ENCODE results near the gene PCGF1.

The PCGF1 gene

GRCh38 chr2:74524955-74525716, 17.6 kb upstream of the PCGF1 start:
- TF ChIP-seq, protein P1, sequence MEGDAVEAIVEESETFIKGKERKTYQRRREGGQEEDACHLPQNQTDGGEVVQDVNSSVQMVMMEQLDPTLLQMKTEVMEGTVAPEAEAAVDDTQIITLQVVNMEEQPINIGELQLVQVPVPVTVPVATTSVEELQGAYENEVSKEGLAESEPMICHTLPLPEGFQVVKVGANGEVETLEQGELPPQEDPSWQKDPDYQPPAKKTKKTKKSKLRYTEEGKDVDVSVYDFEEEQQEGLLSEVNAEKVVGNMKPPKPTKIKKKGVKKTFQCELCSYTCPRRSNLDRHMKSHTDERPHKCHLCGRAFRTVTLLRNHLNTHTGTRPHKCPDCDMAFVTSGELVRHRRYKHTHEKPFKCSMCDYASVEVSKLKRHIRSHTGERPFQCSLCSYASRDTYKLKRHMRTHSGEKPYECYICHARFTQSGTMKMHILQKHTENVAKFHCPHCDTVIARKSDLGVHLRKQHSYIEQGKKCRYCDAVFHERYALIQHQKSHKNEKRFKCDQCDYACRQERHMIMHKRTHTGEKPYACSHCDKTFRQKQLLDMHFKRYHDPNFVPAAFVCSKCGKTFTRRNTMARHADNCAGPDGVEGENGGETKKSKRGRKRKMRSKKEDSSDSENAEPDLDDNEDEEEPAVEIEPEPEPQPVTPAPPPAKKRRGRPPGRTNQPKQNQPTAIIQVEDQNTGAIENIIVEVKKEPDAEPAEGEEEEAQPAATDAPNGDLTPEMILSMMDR (IDR thresholded peaks at IDR 0.05; ENCODE audit: borderline replicate concordance, insufficient read depth, low read depth, low read length), result no peak
- H3K4me3 ChIP-seq (ENCODE audit: low read depth, low read length), result no peak overlapping the region

DNA sequence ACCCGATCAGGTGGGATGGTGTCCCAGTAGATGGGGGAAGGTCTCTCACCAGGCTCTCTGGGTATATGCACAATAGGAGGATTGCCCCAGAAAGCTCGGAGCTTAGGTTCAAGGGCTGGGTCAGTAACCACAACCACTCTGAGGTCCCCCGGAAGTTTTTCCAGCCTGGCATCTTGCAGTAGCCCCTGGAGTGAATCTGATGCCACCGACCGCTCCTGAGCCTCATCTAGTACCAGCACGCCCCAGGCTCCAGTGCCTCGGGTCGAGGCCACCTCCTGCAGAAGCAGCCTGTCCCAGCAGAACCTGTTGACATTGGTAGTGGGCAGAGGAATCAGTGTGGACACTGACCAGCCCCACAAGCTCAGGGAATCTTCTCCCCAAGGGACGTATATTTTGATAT, 16.5 kb upstream of the PCGF1 start:
- TF ChIP-seq, protein P1 (IDR thresholded peaks at IDR 0.05; ENCODE audit: borderline replicate concordance, insufficient read depth, low read depth, low read length), result no peak
- H3K4me3 ChIP-seq (ENCODE audit: low read depth, low read length), result no peak overlapping the region

DNA sequence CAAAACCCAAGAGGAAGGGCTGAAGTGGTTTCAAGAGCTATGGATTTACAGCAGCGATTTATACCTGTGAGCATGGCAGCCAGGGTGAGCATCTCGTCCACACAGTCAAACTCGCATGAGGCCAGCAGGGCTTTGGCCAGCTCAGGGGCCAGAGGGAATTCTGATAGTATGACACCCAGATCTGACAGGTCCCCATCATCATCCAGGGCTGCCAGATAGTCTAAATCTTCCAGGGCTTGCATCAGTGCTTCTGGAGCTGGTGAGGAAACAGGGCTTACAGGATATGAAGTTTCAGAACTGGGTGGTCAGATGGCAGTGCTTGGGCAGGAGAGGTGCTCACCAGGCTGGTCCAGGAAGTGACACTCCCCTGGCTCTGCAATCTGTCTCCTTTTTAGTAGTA, 15.0 kb upstream of the PCGF1 start:
- TF ChIP-seq, protein P1 (IDR thresholded peaks at IDR 0.05; ENCODE audit: borderline replicate concordance, insufficient read depth, low read depth, low read length), result no peak
- no peak overlapping the region for H3K4me3 ChIP-seq (ENCODE audit: low read depth, low read length)

- no peak overlapping the region for H3K4me3 ChIP-seq (ENCODE audit: low read depth, low read length)
- TF ChIP-seq, protein P1 (IDR thresholded peaks at IDR 0.05; ENCODE audit: borderline replicate concordance, insufficient read depth, low read depth, low read length), result no peak
These were observed 9.2 kb upstream of the PCGF1 start for GRCh38 chr2:74516650-74517049.

DNA sequence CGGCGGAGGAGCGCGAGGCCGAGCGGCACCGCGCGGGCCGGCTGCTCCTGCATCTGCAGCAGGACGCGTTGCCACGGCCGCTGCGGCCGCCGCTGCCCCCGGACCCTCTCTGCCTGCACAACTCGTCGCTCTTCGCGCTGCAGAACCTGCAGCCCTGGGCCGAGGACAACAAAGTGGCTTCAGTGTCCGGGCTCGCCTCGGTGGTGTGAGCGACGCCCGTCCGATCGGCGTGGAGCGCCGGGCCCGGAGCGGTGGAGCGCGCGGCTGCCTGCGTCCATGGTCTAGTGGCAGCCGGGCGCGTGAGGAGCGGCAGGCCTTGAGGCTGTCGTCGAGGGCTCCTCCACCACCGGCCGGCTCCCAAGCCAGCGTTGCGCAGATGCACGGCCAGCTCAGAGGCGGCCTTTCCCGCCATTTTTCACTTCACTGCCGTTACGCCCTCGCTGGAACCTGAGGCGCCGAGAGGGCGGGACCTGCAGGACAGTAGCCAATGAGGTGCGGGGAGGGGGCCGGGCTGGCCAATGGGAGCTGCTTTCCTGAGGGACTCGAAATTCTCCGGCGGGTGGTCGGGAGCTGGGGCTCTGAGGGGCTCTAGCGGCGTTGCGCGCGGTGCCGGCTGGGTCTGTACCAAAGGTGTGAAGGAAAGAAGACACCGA, 8.6 kb upstream of the PCGF1 start:
- TF ChIP-seq, protein P1 (IDR thresholded peaks at IDR 0.05; ENCODE audit: borderline replicate concordance, insufficient read depth, low read depth, low read length), result no peak
- peak overlapping the region; percentile 26 for H3K4me3 ChIP-seq (ENCODE audit: low read depth, low read length)

DNA sequence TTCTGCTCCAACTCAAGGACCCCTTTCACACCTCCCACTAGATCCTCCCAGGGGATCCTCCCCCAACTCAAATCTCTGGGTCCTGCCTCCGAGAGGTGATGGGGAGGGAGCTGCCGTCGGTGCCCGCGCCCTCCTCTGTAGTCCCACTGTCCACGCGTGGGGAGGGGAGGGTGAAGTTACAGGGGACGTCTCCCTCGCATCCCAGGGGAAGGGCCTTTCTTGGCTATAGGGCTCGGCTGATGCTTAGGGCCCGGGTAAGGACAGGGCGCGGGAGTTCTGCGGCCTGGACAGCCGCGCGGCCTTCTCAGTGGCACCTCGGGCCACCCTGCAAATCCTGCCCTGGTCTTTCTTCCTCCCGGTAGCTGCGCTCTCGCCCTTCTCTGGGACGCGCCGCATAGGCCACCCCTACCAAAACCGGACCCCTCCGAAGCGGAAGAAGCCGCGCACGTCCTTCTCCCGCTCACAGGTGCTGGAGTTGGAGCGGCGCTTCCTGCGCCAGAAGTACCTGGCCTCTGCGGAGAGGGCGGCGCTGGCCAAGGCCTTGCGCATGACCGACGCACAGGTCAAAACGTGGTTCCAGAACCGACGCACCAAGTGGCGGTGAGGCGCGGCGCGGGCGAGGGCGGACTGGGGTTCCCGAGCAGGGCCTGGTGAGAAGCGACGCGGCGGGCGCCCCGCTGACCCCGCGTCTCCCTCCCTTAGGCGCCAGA, 7.9 kb upstream of the PCGF1 start:
- peak overlapping the region; percentile 36 for H3K4me3 ChIP-seq (ENCODE audit: low read depth, low read length)
- TF ChIP-seq, protein P1 (IDR thresholded peaks at IDR 0.05; ENCODE audit: borderline replicate concordance, insufficient read depth, low read depth, low read length), result no peak
